Uterus (tissue), 4 donors: ENCODE results near the gene MICALL1. TPM values are rescaled to one million over a fixed set of nuclear protein-coding genes. Genes with fewer than 3 reads are reported as not detected.
"Not testable (repeated sequence)": the region's sequence is repeated elsewhere in the genome, so short reads cannot be mapped to it uniquely, and the experiment has no call there.

Source experiments
- DNase-seq, 2 donors: peaks; one replicate each; pipeline ENCODE4 v3.0.0-alpha.2; 2019 to 2020
- H3K27ac ChIP-seq, 2 donors: fragments of 200-600 bp; sonication (generic); 1 replicate in 1 of 2; 2 replicates in 1 of 2; pipeline ENCODE4 v1.5.1; 2016 to 2018
- H3K27me3 ChIP-seq, 2 donors: fragments of 200-600 bp; sonication (generic); one replicate each; pipeline ENCODE4 v1.5.1; 2018 to 2019; ENCODE audit warnings: control low read depth in 1 of 2
- H3K36me3 ChIP-seq, 2 donors: fragments of 200-600 bp; sonication (generic); one replicate each; pipeline ENCODE4 v1.5.1; 2019; ENCODE audit warnings: control low read depth in 1 of 2
- H3K4me1 ChIP-seq, 2 donors: fragments of 200-600 bp; sonication (generic); one replicate each; pipeline ENCODE4 v1.5.1; 2018 to 2019; ENCODE audit warnings: control low read depth in 1 of 2
- H3K4me3 ChIP-seq, 2 donors: fragments of 200-600 bp; sonication (generic); 1 replicate in 1 of 2; 2 replicates in 1 of 2; pipeline ENCODE4 v1.5.1; 2018 to 2019; ENCODE audit warnings: mild to moderate bottlenecking in 1 of 2
- H3K9me3 ChIP-seq, 2 donors: fragments of 200-600 bp; sonication (generic); one replicate each; pipeline ENCODE4 v1.5.1; 2019; ENCODE audit warnings: control low read depth in 1 of 2
- CTCF ChIP-seq, 4 experiments: fragments of 200-600 bp in 2 of 4; fragments of 450-650 bp in 2 of 4; sonication (generic) in 2 of 4; IDR thresholded peaks; one replicate each; pipeline ENCODE4 v1.5.1; 2016 to 2019; ENCODE audit warnings: antibody characterized with exemption in 4 of 4, mild to moderate bottlenecking in 2 of 4, moderate library complexity in 1 of 4
- POLR2A ChIP-seq, 2 donors: fragments of 450-650 bp; IDR thresholded peaks; one replicate each; pipeline ENCODE4 v1.6.1; 2016; ENCODE audit warnings: antibody characterized with exemption in 2 of 2, mild to moderate bottlenecking in 1 of 2, moderate library complexity in 1 of 2
- intact Hi-C: fragments of 100-400 bp; cut with DNase I; formaldehyde crosslinking; loops from one replicate; pipeline ENCODE4 v1.15.1; 2023; ENCODE audit warnings: low total_unique reads
- total RNA-seq, 4 donors: library from RNA; depleted of rRNA in 3 of 4; stranded (reverse); fragments of >200 nt in 3 of 4; gene quantifications; one replicate each; pipeline versions ENCODE4 v1.1.0 to v1.2.4, GENCODE V29; 2014 to 2023
- donor health status: DM: yes; HTN: yes; CAD: no.

The MICALL1 gene
- total RNA-seq, 4 donors from 2014 or later: 7.4 to 96.6 (median 46.6) TPM

DNA sequence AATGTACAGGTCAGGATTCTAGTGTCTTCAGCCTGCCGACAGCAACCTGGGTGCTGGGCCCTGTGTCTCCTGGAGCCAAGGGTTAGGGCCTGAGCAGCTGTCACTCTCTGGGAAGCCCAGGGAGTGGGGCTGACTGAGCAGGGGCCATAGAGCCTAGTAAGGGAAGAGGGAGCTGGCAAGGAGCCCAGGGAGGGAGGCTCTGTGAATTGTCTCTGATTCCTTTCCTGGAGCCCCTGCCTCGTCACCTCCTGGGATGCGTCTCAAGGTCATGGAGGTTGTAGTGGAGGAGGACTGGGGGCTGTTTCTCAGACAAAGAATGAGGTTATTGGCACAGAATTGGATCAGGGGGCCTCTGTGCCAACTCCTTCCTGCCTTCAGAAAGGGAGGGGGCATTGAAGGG is 66.4 kb downstream of the MICALL1 start:
- no peak overlapping the region for H3K27ac ChIP-seq
- no peaks in the 10 kb centered on the region for H3K27me3 ChIP-seq
- no peak overlapping the region for H3K4me3 ChIP-seq
- H3K9me3 ChIP-seq: no peaks in the 10 kb centered on the region
- no peaks in the 10 kb centered on the region for H3K4me1 ChIP-seq
- intact Hi-C loops: no loop called here
- TF ChIP-seq POLR2A (IDR thresholded peaks at IDR 0.05) (no peak), CTCF (IDR thresholded peaks at IDR 0.05) (no peak)
- H3K36me3 ChIP-seq: no peaks in the 10 kb centered on the region
- DNase-seq: no peak

GRCh38 chr22:37973271-37974170 is 67.4 kb downstream of the MICALL1 start:
- Histone ChIP-seq H3K9me3 (no peaks in the 10 kb centered on the region), H3K4me1 (no peaks in the 10 kb centered on the region), H3K27ac (no peak overlapping the region), H3K36me3 (no peaks in the 10 kb centered on the region), H3K4me3 (no peak overlapping the region), H3K27me3 (no peaks in the 10 kb centered on the region)
- no peak for TF ChIP-seq POLR2A (IDR thresholded peaks at IDR 0.05)
- intact Hi-C loops: no loop called here
- no peak for DNase-seq

GRCh38 chr22:37975153-37975552 is 69.1 kb downstream of the MICALL1 start:
- DNase-seq: no peak
- H3K4me1 ChIP-seq: no peaks in the 10 kb centered on the region
- no peaks in the 10 kb centered on the region for H3K9me3 ChIP-seq
- H3K4me3 ChIP-seq: no peak overlapping the region
- TF ChIP-seq POLR2A (IDR thresholded peaks at IDR 0.05): no peak
- no peak for TF ChIP-seq CTCF (IDR thresholded peaks at IDR 0.05)
- intact Hi-C loops: no loop called here
- no peaks in the 10 kb centered on the region for H3K27me3 ChIP-seq
- H3K36me3 ChIP-seq: no peaks in the 10 kb centered on the region
- no peak overlapping the region for H3K27ac ChIP-seq

DNA sequence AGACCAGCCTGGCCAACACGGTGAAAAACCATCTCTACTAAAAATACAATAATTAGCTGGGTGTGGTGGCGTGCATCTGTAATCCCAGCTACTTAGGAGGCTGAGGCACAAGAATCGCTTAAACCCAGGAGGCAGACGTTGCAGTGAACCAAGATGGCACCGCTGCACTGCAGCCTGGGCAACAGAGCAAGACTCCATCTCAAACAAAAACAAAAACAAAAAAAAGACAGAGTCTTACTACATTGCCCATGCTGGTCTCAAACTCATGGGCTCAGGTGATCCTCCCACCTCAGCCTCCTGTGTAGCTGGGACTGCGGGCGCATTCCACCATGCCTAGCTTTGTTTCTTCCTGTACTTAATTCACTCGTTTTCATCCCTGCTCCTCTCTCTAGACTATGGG is 69.9 kb downstream of the MICALL1 start:
- DNase-seq, H3K27me3 ChIP-seq, H3K27ac ChIP-seq, H3K36me3 ChIP-seq, H3K9me3 ChIP-seq, intact Hi-C loops, H3K4me3 ChIP-seq, H3K4me1 ChIP-seq: not testable (repeated sequence)

DNA sequence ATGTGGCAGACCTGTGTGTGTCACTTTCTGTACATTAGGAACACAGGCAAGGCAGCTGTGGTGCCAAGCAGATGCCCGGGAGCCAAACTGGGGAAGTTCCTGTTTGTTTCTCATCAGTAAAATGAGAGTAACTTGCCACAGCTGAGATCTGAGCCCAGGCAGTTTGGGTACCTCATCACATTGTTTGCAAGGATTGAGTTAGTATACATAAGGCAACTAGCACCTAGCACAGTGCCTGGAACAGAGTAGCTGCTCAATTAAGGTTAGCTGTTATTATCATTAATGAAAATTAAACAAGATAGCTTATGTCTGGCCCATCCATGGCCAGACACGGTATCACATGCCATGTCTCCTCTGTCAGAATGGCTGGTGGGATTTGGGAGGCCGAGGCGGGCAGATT is 70.5 kb downstream of the MICALL1 start:
- H3K36me3 ChIP-seq: no peaks in the 10 kb centered on the region
- no peaks in the 10 kb centered on the region for H3K4me1 ChIP-seq
- no peaks in the 10 kb centered on the region for H3K27me3 ChIP-seq
- no peak overlapping the region for H3K4me3 ChIP-seq
- TF ChIP-seq CTCF (IDR thresholded peaks at IDR 0.05) (no peak), POLR2A (IDR thresholded peaks at IDR 0.05) (no peak)
- no peak overlapping the region for H3K27ac ChIP-seq
- no peaks in the 10 kb centered on the region for H3K9me3 ChIP-seq
- DNase-seq: no peak
- intact Hi-C loops: no loop called here

- Histone ChIP-seq H3K9me3 (no peaks in the 10 kb centered on the region), H3K36me3 (no peaks in the 10 kb centered on the region), H3K27me3 (no peaks in the 10 kb centered on the region), H3K27ac (no peak overlapping the region), H3K4me1 (no peaks in the 10 kb centered on the region), H3K4me3 (no peak overlapping the region)
- TF ChIP-seq POLR2A (IDR thresholded peaks at IDR 0.05) (no peak), CTCF (IDR thresholded peaks at IDR 0.05) (no peak)
- no peak for DNase-seq
- intact Hi-C loops: no loop called here
Measured at GRCh38 chr22:37979782-37980181, 73.7 kb downstream of the MICALL1 start.
